ENCODE measurements around the gene PGAP2. TPM values are rescaled to one million over a fixed set of nuclear protein-coding genes. Genes with fewer than 3 reads are reported as not detected.
A peak's percentile ranks its signal among the peaks of the same experiment; 100 is the strongest.

PGAP2 gene
- total and polyA plus RNA-seq, 2 of the 13 experiments (the other 11 are each of a cell fraction or from before 2014, with no cell fraction given) = 21.5 to 47.8 TPM

DNA sequence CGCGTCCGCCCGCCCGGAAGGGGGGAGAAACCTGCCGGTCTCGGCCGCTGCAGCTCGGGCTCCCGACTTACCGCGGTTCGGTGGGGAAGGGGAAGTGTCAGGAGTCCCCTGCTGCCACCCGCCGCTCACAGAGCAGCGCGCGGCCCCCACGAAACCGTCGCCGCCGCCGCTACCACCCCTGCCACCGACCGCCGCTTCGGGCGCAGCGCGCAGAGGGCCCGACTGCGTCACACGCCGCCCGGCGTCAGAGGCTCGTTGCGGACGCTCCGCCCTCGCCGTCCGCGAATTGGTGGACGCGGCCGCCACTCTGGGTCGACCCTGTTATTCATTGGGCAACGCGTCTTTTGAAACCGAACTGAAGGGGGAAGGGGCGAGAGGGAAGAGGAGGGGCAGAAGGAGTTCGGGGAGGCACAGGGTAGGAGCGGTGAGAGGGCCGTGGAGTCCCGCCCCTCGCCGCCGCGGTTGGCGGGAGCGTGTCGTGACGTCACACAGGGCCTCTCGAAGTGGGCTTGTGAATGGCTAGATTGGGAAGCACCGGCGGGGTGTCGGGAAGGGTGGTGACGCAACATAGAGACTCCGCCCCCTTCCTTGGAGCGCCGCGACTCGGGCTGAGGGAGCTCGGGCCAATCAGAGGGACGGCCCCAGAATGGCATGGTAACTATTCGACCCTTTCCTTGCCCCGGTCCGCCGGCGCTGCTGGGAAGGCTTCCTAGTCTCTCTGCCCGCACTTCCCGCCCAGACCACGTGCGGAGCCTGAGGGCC, 10.8 kb upstream of the PGAP2 start, which contains the start of gene NUP98 (continued):
- TF ChIP-seq, protein P1, sequence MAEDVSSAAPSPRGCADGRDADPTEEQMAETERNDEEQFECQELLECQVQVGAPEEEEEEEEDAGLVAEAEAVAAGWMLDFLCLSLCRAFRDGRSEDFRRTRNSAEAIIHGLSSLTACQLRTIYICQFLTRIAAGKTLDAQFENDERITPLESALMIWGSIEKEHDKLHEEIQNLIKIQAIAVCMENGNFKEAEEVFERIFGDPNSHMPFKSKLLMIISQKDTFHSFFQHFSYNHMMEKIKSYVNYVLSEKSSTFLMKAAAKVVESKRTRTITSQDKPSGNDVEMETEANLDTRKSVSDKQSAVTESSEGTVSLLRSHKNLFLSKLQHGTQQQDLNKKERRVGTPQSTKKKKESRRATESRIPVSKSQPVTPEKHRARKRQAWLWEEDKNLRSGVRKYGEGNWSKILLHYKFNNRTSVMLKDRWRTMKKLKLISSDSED (CRISPR knock-in tag; IDR thresholded peaks at IDR 0.05) = no peak
- TF ChIP-seq KAT2B (IDR thresholded peaks at IDR 0.05; ENCODE audit: borderline replicate concordance, low read depth, low read length) = no peak
- TF ChIP-seq, protein P2, sequence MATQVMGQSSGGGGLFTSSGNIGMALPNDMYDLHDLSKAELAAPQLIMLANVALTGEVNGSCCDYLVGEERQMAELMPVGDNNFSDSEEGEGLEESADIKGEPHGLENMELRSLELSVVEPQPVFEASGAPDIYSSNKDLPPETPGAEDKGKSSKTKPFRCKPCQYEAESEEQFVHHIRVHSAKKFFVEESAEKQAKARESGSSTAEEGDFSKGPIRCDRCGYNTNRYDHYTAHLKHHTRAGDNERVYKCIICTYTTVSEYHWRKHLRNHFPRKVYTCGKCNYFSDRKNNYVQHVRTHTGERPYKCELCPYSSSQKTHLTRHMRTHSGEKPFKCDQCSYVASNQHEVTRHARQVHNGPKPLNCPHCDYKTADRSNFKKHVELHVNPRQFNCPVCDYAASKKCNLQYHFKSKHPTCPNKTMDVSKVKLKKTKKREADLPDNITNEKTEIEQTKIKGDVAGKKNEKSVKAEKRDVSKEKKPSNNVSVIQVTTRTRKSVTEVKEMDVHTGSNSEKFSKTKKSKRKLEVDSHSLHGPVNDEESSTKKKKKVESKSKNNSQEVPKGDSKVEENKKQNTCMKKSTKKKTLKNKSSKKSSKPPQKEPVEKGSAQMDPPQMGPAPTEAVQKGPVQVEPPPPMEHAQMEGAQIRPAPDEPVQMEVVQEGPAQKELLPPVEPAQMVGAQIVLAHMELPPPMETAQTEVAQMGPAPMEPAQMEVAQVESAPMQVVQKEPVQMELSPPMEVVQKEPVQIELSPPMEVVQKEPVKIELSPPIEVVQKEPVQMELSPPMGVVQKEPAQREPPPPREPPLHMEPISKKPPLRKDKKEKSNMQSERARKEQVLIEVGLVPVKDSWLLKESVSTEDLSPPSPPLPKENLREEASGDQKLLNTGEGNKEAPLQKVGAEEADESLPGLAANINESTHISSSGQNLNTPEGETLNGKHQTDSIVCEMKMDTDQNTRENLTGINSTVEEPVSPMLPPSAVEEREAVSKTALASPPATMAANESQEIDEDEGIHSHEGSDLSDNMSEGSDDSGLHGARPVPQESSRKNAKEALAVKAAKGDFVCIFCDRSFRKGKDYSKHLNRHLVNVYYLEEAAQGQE (IDR thresholded peaks at IDR 0.05; ENCODE audit: borderline replicate concordance in 1 of 2, low read depth in 1 of 2, low read length in 2 of 2) = no peak
- TF ChIP-seq, protein P3, sequence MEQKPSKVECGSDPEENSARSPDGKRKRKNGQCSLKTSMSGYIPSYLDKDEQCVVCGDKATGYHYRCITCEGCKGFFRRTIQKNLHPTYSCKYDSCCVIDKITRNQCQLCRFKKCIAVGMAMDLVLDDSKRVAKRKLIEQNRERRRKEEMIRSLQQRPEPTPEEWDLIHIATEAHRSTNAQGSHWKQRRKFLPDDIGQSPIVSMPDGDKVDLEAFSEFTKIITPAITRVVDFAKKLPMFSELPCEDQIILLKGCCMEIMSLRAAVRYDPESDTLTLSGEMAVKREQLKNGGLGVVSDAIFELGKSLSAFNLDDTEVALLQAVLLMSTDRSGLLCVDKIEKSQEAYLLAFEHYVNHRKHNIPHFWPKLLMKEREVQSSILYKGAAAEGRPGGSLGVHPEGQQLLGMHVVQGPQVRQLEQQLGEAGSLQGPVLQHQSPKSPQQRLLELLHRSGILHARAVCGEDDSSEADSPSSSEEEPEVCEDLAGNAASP (CRISPR knock-in tag; IDR thresholded peaks at IDR 0.05; ENCODE audit: borderline replicate concordance) = no peak
- TF ChIP-seq, protein P4, sequence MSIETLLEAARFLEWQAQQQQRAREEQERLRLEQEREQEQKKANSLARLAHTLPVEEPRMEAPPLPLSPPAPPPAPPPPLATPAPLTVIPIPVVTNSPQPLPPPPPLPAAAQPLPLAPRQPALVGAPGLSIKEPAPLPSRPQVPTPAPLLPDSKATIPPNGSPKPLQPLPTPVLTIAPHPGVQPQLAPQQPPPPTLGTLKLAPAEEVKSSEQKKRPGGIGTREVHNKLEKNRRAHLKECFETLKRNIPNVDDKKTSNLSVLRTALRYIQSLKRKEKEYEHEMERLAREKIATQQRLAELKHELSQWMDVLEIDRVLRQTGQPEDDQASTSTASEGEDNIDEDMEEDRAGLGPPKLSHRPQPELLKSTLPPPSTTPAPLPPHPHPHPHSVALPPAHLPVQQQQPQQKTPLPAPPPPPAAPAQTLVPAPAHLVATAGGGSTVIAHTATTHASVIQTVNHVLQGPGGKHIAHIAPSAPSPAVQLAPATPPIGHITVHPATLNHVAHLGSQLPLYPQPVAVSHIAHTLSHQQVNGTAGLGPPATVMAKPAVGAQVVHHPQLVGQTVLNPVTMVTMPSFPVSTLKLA (IDR thresholded peaks at IDR 0.05) = peak; percentile 2
- peak; percentile 82; the same call in 1 of the 2 replicates for TF ChIP-seq ZNF34 (CRISPR knock-in tag; IDR thresholded peaks at IDR 0.05; ENCODE audit: borderline replicate concordance)
- peak; percentile 88 for TF ChIP-seq THAP11 (CRISPR knock-in tag; IDR thresholded peaks at IDR 0.05)
- peak; percentile 91 for TF ChIP-seq TMF1 (CRISPR knock-in tag; IDR thresholded peaks at IDR 0.05; ENCODE audit: low read depth)
- peak; percentile 81; the same call in 1 of the 2 replicates for TF ChIP-seq ZNF619 (CRISPR knock-in tag; IDR thresholded peaks at IDR 0.05)
- TF ChIP-seq, protein P5, sequence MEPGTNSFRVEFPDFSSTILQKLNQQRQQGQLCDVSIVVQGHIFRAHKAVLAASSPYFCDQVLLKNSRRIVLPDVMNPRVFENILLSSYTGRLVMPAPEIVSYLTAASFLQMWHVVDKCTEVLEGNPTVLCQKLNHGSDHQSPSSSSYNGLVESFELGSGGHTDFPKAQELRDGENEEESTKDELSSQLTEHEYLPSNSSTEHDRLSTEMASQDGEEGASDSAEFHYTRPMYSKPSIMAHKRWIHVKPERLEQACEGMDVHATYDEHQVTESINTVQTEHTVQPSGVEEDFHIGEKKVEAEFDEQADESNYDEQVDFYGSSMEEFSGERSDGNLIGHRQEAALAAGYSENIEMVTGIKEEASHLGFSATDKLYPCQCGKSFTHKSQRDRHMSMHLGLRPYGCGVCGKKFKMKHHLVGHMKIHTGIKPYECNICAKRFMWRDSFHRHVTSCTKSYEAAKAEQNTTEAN (CRISPR knock-in tag; conservative IDR thresholded peaks at IDR 0.05) = no peak; the same call in 1 of the 2 replicates
- TF ChIP-seq SP1 (IDR thresholded peaks at IDR 0.05) = no peak
- peak; percentile 76 for TF ChIP-seq SP1 (CRISPR knock-in tag; IDR thresholded peaks at IDR 0.05)
- TF ChIP-seq, protein P6, sequence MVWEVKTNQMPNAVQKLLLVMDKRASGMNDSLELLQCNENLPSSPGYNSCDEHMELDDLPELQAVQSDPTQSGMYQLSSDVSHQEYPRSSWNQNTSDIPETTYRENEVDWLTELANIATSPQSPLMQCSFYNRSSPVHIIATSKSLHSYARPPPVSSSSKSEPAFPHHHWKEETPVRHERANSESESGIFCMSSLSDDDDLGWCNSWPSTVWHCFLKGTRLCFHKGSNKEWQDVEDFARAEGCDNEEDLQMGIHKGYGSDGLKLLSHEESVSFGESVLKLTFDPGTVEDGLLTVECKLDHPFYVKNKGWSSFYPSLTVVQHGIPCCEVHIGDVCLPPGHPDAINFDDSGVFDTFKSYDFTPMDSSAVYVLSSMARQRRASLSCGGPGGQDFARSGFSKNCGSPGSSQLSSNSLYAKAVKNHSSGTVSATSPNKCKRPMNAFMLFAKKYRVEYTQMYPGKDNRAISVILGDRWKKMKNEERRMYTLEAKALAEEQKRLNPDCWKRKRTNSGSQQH (CRISPR knock-in tag; IDR thresholded peaks at IDR 0.05; ENCODE audit: low read depth) = peak; percentile 39; the same call in 1 of the 2 replicates

Data from HepG2 (cell line).